ENCODE measurements around the gene WTIP.

The WTIP gene

GRCh38 chr19:34479396-34479795, 2.2 kb upstream of the WTIP start:
- DNase-seq, result no peak

- no peak for DNase-seq
These were observed 1.1 kb upstream of the WTIP start for GRCh38 chr19:34480491-34480890.

- no peak for DNase-seq
These were observed 362 bp downstream of the WTIP start for GRCh38 chr19:34481861-34482379.

GRCh38 chr19:34482380-34483250, 1.1 kb downstream of the WTIP start:
- DNase-seq, result no peak

- no peak for DNase-seq
These were observed 2.8 kb downstream of the WTIP start for GRCh38 chr19:34484328-34484727.

GRCh38 chr19:34485831-34486230, 4.3 kb downstream of the WTIP start:
- DNase-seq, result no peak

- DNase-seq, result no peak
These were observed 6.1 kb downstream of the WTIP start for GRCh38 chr19:34487651-34488051.

- no peak for DNase-seq
These were observed 7.6 kb downstream of the WTIP start for GRCh38 chr19:34489175-34489574.

- DNase-seq, result no peak
These were observed 8.7 kb downstream of the WTIP start for GRCh38 chr19:34490141-34490766.

- DNase-seq, result no peak
These were observed 11.6 kb downstream of the WTIP start for GRCh38 chr19:34493038-34493648.

- DNase-seq, result no peak
These were observed 12.1 kb downstream of the WTIP start for GRCh38 chr19:34493649-34494044.

GRCh38 chr19:34494601-34495000, 13.0 kb downstream of the WTIP start:
- no peak for DNase-seq

GRCh38 chr19:34495416-34495815, 13.9 kb downstream of the WTIP start:
- DNase-seq, result no peak

- no peak for DNase-seq
These were observed 15.7 kb downstream of the WTIP start for GRCh38 chr19:34497112-34497805.

- no peak for DNase-seq
These were observed 17.7 kb downstream of the WTIP start for GRCh38 chr19:34499155-34499834.

- DNase-seq, result no peak
These were observed 19.1 kb downstream of the WTIP start for GRCh38 chr19:34500656-34501120.

GRCh38 chr19:34501339-34502320, 20.1 kb downstream of the WTIP start:
- peak; percentile 74 for DNase-seq

- DNase-seq, result no peak
These were observed 21.2 kb downstream of the WTIP start for GRCh38 chr19:34502582-34503411.

GRCh38 chr19:34503531-34504272, 22.1 kb downstream of the WTIP start:
- no peak for DNase-seq

Data from activated T-cell treated with anti-CD3 and anti-CD28 coated beads for 4 hours (primary cell).